HepG2 (cell line): ENCODE results near the gene SLC48A1.

ENCODE experiments used
- HOXA3 ChIP-seq: sonication (generic); formaldehyde crosslinking; IDR thresholded peaks from 2 replicates; pipeline ENCODE4 v1.5.0; 2020; ENCODE audit warnings: missing genetic modification reagents
- ZNF614 ChIP-seq: IDR thresholded peaks from 2 replicates; pipeline ENCODE4 v1.6.1; 2018; ENCODE audit warnings: missing biosample characterization, missing genetic modification reagents, inconsistent platforms, borderline replicate concordance

GRCh38 chr12:47811581-47812484 lies 38.8 kb downstream of the SLC48A1 start:
- no peak for TF ChIP-seq HOXA3 (CRISPR knock-in tag)
- TF ChIP-seq ZNF614 (CRISPR knock-in tag), result no peak
